AG04449 (cell line): ENCODE measurements around the gene MYOM3.

Experiments used
- CTCF ChIA-PET: fragments of 350-600 bp; formaldehyde crosslinking; extraction: SDS; loops from one replicate; lab custom pipeline; 2021; ENCODE audit warnings: antibody characterized with exemption; lab: Yijun Ruan, JAX
- POLR2A ChIA-PET: fragments of 400-600, 350-600 bp; formaldehyde crosslinking; extraction: SDS; loops from one replicate; lab custom pipeline; 2020; ENCODE audit warnings: antibody characterized with exemption, inconsistent platforms; lab: Yijun Ruan, JAX
- DNase-seq: peaks from one replicate; pipeline ENCODE4 v3.0.0-alpha.2; 2010; ENCODE audit warnings: low read depth, low spot score
- H3K4me3 ChIP-seq: 2 replicates; pipeline ENCODE4 v1.5.1; 2011; ENCODE audit warnings: low read depth, mild to moderate bottlenecking, control low read depth, low read length
- CTCF ChIP-seq: IDR thresholded peaks from one replicate; pipeline ENCODE4 v1.5.1; 2011; ENCODE audit warnings: mild to moderate bottlenecking, moderate library complexity, low read length, control low read depth, inconsistent platforms; ENCODE audit not compliant: insufficient read depth; ENCODE audit errors: missing control alignments

MYOM3 gene

GRCh38 chr1:24114753-24115152, 2.8 kb upstream of the MYOM3 start:
- CTCF ChIA-PET, result interaction anchor here (1.2 to 1.3 kb wide), 2 partner anchors 11 to 343 kb away, joined by 3 to 6 read pairs; no protein-coding TSS in a partner anchor
- TF ChIP-seq CTCF, result no peak

GRCh38 chr1:24113641-24114033, 1.7 kb upstream of the MYOM3 start:
- no peak overlapping the region for H3K4me3 ChIP-seq
- ChIA-PET POLR2A (no interaction called here), CTCF (interaction anchor here (0.8 to 2.5 kb wide), 4 partner anchors 12 to 342 kb away, joined by 3 to 11 read pairs (median 4); no protein-coding TSS in a partner anchor)
- no peak for DNase-seq
- TF ChIP-seq CTCF, result no peak

More at GRCh38 chr1:24114753-24115152, 2.8 kb upstream of the MYOM3 start:
- H3K4me3 ChIP-seq, result no peak overlapping the region
- POLR2A ChIA-PET, result no interaction called here
- no peak for DNase-seq

DNA sequence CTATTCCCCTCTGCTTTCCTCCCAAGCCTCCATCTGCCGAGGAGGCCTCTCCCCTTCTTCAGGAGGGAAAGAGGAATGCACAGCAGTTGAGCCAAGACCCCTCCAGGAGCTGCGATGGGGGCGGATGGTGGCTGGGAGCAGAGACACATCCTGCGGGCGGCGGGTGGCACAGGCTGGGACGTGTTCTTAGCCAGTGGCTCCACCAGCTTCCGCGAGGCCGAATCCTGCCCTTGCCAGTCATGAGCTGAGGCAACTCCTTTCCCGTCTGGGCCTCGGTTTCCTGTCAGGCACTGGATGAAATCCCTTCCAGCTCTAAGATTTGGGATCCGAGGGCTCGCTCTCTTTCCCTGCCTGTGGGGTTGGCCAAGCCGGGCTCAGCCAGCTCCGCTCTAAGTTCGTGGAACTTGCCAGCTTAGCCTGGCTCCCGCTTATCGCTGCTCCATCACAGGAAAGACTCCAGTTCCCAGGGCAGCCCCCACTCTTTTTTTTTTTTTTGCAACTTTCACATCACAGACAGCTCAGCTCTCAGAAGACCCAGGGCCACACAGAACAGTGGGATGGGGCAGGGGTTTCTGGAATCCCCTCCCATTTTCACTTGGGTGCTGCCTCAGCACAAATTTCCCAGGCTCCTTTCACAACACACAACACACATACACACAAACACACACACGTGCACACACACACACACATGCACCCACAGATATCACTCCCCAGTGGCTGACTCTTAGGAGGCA, 506 bp downstream of the MYOM3 start:
- TF ChIP-seq CTCF, result no peak
- DNase-seq, result no peak
- POLR2A ChIA-PET, result no interaction called here
- H3K4me3 ChIP-seq, result no peak overlapping the region
- CTCF ChIA-PET, result interaction anchor here (0.8 to 3.8 kb wide), 8 partner anchors 10 to 340 kb away, joined by 3 to 25 read pairs (median 4); no protein-coding TSS in a partner anchor

DNA sequence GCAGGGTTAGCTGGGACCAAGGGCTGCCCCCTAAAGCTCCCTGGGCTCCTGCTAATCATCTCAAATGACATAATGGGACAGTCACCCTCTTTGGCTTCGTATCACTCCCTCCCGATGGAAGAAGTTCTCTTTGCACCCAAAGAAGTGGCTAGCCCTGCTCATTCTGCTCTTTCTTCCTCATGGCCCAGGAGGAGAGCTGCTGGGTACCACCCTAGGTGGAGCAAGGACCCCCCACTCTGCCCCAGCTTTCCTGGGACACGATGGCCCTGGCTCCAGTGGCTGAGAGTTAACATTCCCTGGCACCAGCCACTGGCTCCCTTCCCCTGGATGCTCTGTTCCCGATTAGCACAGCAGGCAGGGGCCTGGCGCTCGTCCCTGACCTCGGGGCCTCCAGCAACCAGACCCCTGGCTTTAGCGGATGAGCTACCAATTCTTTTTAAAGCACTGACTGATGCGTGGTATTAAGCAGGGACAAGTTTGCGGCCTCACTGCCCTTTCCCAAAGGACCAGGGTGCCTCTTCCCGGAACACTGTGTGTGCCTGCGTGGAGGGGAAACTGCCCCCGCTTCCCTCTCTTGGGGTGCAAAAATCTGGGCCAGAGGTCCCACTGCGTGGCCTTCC, 1.2 kb downstream of the MYOM3 start:
- H3K4me3 ChIP-seq, result no peak overlapping the region
- no peak for TF ChIP-seq CTCF
- POLR2A ChIA-PET, result no interaction called here
- CTCF ChIA-PET, result interaction anchor here (1.0 to 3.8 kb wide), 6 partner anchors 9 to 339 kb away, joined by 3 to 25 read pairs (median 4); no protein-coding TSS in a partner anchor
- DNase-seq, result no peak

GRCh38 chr1:24109686-24110475, 2.1 kb downstream of the MYOM3 start:
- ChIA-PET CTCF (interaction anchor here (1.2 to 3.8 kb wide), 4 partner anchors 8 to 41 kb away, joined by 3 to 25 read pairs (median 4); no protein-coding TSS in a partner anchor), POLR2A (interaction anchor here (1.3 kb wide), 1 partner anchor 8 kb away, joined by 5 read pairs; no protein-coding TSS in a partner anchor)
- no peak for TF ChIP-seq CTCF
- no peak for DNase-seq
- H3K4me3 ChIP-seq, result no peak overlapping the region

DNA sequence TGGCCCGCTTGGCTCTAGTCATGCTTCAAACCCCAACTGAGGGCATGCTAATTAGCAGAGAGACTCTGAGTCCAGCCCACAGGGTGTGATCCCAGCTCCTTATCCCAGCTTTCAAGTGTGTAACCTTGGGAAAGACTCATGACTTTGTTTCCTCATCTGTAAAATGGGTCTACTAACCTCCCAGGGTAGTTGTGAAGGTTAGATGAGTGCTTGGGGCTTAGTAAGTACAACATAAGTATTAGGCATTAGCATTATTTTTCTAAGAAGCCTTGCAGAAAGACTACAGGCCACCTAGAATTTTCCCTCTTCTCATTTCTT, 2.8 kb downstream of the MYOM3 start:
- POLR2A ChIA-PET, result interaction anchor here (1.3 kb wide), 1 partner anchor 9 kb away, joined by 5 read pairs; no protein-coding TSS in a partner anchor
- no peak for TF ChIP-seq CTCF
- CTCF ChIA-PET, result no interaction called here
- H3K4me3 ChIP-seq, result no peak overlapping the region
- DNase-seq, result no peak
